ENCODE measurements around the gene MCRIP2.
A peak's percentile ranks its signal among the peaks of the same experiment; 100 is the strongest.

Gene MCRIP2

DNA sequence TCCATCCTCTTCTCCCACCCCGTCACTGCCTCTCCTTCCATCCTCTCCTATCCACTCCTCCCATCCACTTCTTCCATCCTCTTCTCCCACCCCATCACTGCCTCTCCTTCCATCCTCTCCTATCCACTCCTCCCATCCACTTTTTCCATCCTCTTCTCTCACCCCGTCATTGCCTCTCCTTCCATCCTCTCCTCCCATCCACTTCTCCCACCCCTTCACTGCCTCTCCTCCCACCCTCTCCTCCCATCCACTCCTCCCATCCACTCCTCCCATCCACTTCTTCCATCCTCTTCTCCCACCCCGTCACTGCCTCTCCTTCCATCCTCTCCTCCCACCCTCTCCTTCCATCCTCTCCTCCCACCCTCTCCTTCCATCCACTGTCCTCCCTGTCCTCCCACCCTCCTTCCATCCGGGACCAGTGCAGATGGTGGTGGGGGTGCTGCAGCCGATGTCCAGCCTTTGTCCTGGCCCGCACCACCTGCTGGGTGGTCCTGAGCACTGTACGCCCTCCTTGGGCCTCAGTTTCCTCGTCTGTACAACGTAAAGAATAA lies 9.7 kb upstream of the MCRIP2 start:
- TF ChIP-seq, protein P1, sequence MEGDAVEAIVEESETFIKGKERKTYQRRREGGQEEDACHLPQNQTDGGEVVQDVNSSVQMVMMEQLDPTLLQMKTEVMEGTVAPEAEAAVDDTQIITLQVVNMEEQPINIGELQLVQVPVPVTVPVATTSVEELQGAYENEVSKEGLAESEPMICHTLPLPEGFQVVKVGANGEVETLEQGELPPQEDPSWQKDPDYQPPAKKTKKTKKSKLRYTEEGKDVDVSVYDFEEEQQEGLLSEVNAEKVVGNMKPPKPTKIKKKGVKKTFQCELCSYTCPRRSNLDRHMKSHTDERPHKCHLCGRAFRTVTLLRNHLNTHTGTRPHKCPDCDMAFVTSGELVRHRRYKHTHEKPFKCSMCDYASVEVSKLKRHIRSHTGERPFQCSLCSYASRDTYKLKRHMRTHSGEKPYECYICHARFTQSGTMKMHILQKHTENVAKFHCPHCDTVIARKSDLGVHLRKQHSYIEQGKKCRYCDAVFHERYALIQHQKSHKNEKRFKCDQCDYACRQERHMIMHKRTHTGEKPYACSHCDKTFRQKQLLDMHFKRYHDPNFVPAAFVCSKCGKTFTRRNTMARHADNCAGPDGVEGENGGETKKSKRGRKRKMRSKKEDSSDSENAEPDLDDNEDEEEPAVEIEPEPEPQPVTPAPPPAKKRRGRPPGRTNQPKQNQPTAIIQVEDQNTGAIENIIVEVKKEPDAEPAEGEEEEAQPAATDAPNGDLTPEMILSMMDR (IDR thresholded peaks at IDR 0.05; ENCODE audit: low read depth, low read length, missing control alignments), result no peak
- DNase-seq (ENCODE audit: low read depth), result no peak
- H3K4me3 ChIP-seq (ENCODE audit: low read depth, low read length), result no peak overlapping the region
- in situ Hi-C loops (cut with HindIII; ENCODE audit: low sequenced_read_pairs), result no loop called here

DNA sequence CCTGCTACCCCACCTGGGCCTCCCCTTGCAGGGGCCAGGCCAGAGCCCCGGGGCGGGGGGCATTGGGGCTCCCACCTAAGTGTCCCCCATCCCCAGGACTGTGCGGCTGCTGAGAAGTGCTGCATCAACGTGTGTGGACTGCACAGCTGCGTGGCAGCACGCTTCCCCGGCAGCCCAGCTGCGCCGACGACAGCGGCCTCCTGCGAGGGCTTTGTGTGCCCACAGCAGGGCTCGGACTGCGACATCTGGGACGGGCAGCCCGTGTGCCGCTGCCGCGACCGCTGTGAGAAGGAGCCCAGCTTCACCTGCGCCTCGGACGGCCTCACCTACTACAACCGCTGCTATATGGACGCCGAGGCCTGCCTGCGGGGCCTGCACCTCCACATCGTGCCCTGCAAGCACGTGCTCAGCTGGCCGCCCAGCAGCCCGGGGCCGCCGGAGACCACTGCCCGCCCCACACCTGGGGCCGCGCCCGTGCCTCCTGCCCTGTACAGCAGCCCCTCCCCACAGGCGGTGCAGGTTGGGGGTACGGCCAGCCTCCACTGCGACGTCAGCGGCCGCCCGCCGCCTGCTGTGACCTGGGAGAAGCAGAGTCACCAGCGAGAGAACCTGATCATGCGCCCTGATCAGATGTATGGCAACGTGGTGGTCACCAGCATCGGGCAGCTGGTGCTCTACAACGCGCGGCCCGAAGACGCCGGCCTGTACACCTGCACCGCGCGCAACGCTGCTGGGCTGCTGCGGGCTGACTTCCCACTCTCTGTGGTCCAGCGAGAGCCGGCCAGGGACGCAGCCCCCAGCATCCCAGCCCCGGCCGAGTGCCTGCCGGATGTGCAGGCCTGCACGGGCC lies 8.9 kb upstream of the MCRIP2 start:
- no peak for DNase-seq (ENCODE audit: low read depth)
- TF ChIP-seq, protein P1 (IDR thresholded peaks at IDR 0.05; ENCODE audit: low read depth, low read length, missing control alignments), result no peak
- in situ Hi-C loops (cut with HindIII; ENCODE audit: low sequenced_read_pairs), result no loop called here
- H3K4me3 ChIP-seq (ENCODE audit: low read depth, low read length), result no peak overlapping the region

DNA sequence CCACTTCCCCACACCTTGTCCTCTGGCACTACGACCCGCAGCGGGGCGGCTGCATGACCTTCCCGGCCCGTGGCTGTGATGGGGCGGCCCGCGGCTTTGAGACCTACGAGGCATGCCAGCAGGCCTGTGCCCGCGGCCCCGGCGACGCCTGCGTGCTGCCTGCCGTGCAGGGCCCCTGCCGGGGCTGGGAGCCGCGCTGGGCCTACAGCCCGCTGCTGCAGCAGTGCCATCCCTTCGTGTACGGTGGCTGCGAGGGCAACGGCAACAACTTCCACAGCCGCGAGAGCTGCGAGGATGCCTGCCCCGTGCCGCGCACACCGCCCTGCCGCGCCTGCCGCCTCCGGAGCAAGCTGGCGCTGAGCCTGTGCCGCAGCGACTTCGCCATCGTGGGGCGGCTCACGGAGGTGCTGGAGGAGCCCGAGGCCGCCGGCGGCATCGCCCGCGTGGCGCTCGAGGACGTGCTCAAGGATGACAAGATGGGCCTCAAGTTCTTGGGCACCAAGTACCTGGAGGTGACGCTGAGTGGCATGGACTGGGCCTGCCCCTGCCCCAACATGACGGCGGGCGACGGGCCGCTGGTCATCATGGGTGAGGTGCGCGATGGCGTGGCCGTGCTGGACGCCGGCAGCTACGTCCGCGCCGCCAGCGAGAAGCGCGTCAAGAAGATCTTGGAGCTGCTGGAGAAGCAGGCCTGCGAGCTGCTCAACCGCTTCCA lies 8.1 kb upstream of the MCRIP2 start:
- no peak for DNase-seq (ENCODE audit: low read depth)
- in situ Hi-C loops (cut with HindIII; ENCODE audit: low sequenced_read_pairs), result no loop called here
- TF ChIP-seq, protein P1 (IDR thresholded peaks at IDR 0.05; ENCODE audit: low read depth, low read length, missing control alignments), result no peak
- H3K4me3 ChIP-seq (ENCODE audit: low read depth, low read length), result no peak overlapping the region

DNA sequence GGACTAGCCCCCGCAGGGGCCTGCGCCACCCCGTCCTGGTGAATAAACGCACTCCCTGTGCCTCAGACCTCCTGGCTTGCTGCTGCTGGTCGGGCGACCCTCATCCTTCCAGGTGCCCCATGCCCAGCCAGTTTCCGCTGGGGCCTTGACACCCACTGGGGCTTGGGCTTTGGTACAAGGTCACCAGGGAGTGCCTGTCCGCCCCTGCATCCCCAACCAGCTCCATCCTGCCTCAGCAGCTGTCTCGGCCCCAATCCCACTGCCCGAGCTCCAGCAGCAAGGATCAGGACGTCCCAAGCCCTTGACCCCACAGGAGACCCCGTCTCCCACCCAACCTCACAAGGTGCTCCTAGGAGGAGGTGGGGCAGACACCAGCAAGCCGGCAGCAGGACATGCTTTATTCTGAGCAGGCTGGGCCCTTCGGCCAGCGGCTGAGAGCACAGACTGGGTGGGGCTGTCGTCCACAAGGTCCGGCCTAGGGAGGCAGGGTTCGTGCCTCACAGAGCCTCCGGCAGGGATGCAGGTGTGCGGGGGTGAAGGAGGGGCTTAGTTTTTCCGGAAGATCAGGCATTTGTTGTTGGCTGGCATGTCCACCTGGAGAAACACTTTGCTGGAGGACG lies 7.5 kb upstream of the MCRIP2 start:
- in situ Hi-C loops (cut with HindIII; ENCODE audit: low sequenced_read_pairs), result no loop called here
- TF ChIP-seq, protein P1 (IDR thresholded peaks at IDR 0.05; ENCODE audit: low read depth, low read length, missing control alignments), result no peak
- no peak overlapping the region for H3K4me3 ChIP-seq (ENCODE audit: low read depth, low read length)
- no peak for DNase-seq (ENCODE audit: low read depth)

DNA sequence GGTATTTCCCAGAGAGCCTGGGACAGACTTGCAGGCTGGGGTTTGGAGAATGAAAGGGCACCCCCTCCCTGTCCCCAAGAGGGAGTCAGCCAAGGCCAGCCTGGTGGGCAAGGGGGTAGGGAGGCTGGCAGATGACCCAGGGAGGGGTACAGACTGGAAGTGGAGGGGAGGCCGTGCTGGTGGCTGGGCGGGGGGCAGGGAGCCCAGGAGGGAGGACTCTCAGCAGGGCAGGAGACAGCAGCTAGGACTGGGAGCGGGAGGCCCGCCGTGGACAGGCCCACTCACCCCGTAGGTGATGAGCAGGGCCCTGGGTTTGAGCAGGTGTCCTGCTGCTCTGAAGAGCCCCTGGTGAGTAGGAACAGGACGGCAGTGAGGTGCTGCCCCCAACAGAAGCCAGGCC lies 6.6 kb upstream of the MCRIP2 start:
- TF ChIP-seq, protein P1 (IDR thresholded peaks at IDR 0.05; ENCODE audit: low read depth, low read length, missing control alignments), result no peak
- in situ Hi-C loops (cut with HindIII; ENCODE audit: low sequenced_read_pairs), result no loop called here
- no peak for DNase-seq (ENCODE audit: low read depth)
- peak overlapping the region; percentile 55 for H3K4me3 ChIP-seq (ENCODE audit: low read depth, low read length)

DNA sequence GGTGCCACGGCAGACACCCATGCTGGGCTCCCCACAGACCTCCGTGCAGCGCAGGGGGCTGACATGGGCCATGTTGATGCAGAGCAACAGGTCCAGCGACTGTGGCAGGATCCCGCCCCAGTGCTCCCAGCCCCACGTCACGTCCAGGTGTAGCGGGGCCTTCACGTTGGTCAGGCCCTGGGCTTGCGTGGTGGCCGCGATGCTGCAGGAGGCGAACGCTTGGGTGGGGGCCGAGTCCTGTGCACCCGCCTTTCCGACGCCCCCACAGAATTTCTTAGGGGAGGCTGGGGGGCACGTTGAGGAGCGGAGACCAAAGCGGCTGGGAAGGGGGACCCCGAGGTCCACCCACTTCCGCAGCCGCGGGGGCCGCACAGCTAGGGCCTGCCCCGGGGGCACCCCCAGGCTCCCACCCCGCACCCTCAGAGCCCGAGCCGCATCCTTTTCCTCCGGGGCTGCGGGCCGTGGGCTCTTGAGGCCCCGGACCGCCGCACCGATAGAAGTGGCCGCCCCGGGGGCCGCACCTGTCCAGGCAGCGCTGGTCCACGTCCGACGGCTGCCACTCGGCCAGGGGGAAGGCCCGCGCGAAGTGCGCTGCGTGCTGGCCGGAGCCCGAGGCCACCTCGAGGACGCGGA lies 5.9 kb upstream of the MCRIP2 start:
- in situ Hi-C loops (cut with HindIII; ENCODE audit: low sequenced_read_pairs), result no loop called here

More for the DNA sequence above, 5.9 kb upstream of the MCRIP2 start:
- peak overlapping the region; percentile 55 for H3K4me3 ChIP-seq (ENCODE audit: low read depth, low read length)
- TF ChIP-seq, protein P1 (IDR thresholded peaks at IDR 0.05; ENCODE audit: low read depth, low read length, missing control alignments), result no peak
- no peak for DNase-seq (ENCODE audit: low read depth)
